Brain microvascular endothelial cell (primary cell): Measurements from ENCODE around the gene CCDC116.

Experiments used
- DNase-seq: peaks from one replicate; pipeline ENCODE4 v3.0.0-alpha.2; 2020
- H3K27ac ChIP-seq: fragments of 250-450 bp; sonication (Bioruptor Pico); 2 replicates; pipeline ENCODE4 v1.5.1; 2020; ENCODE audit warnings: mild to moderate bottlenecking, moderate library complexity
- H3K27me3 ChIP-seq: fragments of 250-450 bp; sonication (Bioruptor Pico); replicated peaks from 2 replicates; pipeline ENCODE4 v1.5.1; 2020; ENCODE audit warnings: mild to moderate bottlenecking
- H3K36me3 ChIP-seq: fragments of 250-450 bp; sonication (Bioruptor Pico); replicated peaks from 2 replicates; pipeline ENCODE4 v1.5.1; 2020; ENCODE audit warnings: mild to moderate bottlenecking
- H3K4me3 ChIP-seq: 2 replicates; pipeline ENCODE4 v1.5.1; 2011; ENCODE audit warnings: low read depth, mild to moderate bottlenecking, control low read depth, low read length, moderate library complexity
- CTCF ChIP-seq: IDR thresholded peaks from 2 replicates; pipeline ENCODE4 v1.5.1; 2011; ENCODE audit warnings: low read depth, mild to moderate bottlenecking, moderate library complexity, low read length, control low read depth, inconsistent platforms; ENCODE audit errors: missing control alignments
- in situ Hi-C: cut with HindIII; loops from 2 replicates; pipeline ENCODE4 v1.10.0; 2017; ENCODE audit warnings: low sequenced_read_pairs, low pct_ligation_motif_present

Gene CCDC116

GRCh38 chr22:21650823-21651520 is 18.4 kb downstream of the CCDC116 start:
- no peak for TF ChIP-seq CTCF
- peak overlapping the region; percentile 80 for H3K4me3 ChIP-seq
- peaks cover 25% of the 10 kb centered on the region for H3K36me3 ChIP-seq
- in situ Hi-C loops, result no loop called here
- H3K27me3 ChIP-seq, result no peaks in the 10 kb centered on the region
- H3K27ac ChIP-seq, result no peak overlapping the region
- no peak for DNase-seq

GRCh38 chr22:21651521-21652009 is 19.0 kb downstream of the CCDC116 start:
- DNase-seq, result no peak
- Histone ChIP-seq H3K36me3 (peaks cover 20% of the 10 kb centered on the region), H3K4me3 (peak overlapping the region; percentile 80), H3K27me3 (no peaks in the 10 kb centered on the region), H3K27ac (peak overlapping the region; percentile 53)
- in situ Hi-C loops, result no loop called here
- TF ChIP-seq CTCF, result no peak

- peak overlapping the region; percentile 80 for H3K4me3 ChIP-seq
- H3K27ac ChIP-seq, result peak overlapping the region; percentile 53
- DNase-seq, result peak; percentile 86
- in situ Hi-C loops, result no loop called here
- peaks cover 16% of the 10 kb centered on the region for H3K36me3 ChIP-seq
- no peaks in the 10 kb centered on the region for H3K27me3 ChIP-seq
- no peak for TF ChIP-seq CTCF
These were observed 19.5 kb downstream of the CCDC116 start for GRCh38 chr22:21652010-21652546.

- H3K36me3 ChIP-seq, result peaks cover 14% of the 10 kb centered on the region
- H3K27me3 ChIP-seq, result no peaks in the 10 kb centered on the region
- peak overlapping the region; percentile 53 for H3K27ac ChIP-seq
- DNase-seq, result no peak
- in situ Hi-C loops, result no loop called here
- TF ChIP-seq CTCF, result peak; percentile 8
- peak overlapping the region; percentile 80 for H3K4me3 ChIP-seq
These were observed 20.3 kb downstream of the CCDC116 start for GRCh38 chr22:21652547-21653545.

- TF ChIP-seq CTCF, result no peak
- peak overlapping the region; percentile 54 for H3K4me3 ChIP-seq
- DNase-seq, result no peak
- H3K27ac ChIP-seq, result no peak overlapping the region
- peaks cover 8% of the 10 kb centered on the region for H3K36me3 ChIP-seq
- in situ Hi-C loops, result no loop called here
- H3K27me3 ChIP-seq, result peaks cover 5% of the 10 kb centered on the region
These were observed 24.4 kb downstream of the CCDC116 start for GRCh38 chr22:21657020-21657359.
